SK-N-MC (cell line): ENCODE data around the gene ZCCHC10.

Source experiments
- EZH2 ChIP-seq: fragments of 200-600 bp; sonication (generic); IDR thresholded peaks from one replicate; pipeline ENCODE4 v1.6.1; 2017; ENCODE audit warnings: antibody characterized with exemption
- FOXP2 ChIP-seq: optimal IDR thresholded peaks from 2 replicates; pipeline ENCODE3; 2011; ENCODE audit warnings: mild to moderate bottlenecking, moderate library complexity; ENCODE audit not compliant: insufficient read depth; ENCODE audit errors: extremely low read length, control extremely low read depth
- POLR2AphosphoS5 ChIP-seq: IDR thresholded peaks from 2 replicates; pipeline ENCODE4 v1.6.1; 2012; ENCODE audit warnings: mild to moderate bottlenecking, low read depth, low read length, borderline replicate concordance

DNA sequence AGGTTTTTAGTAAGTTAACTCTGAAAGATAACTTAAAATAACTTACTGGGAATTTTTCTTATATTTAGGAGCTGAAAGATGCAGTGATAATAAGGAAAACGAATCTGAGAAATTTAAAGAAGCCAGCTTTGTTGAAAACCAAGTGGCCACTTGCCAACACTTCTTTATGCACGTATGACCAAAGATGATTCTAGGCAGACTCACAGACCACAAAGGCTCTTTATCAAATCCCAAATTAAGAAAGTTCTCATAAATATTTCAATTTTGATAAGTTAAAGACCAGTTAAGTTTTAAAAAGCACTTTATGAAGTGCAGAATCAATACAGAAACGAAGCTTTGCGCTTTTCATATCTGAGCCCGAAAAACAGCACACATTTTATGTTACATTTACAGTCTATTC is 64.5 kb downstream of the ZCCHC10 start:
- TF ChIP-seq POLR2AphosphoS5 (no peak), EZH2 (no peak), FOXP2 (no peak)
